NCI-H2107 (cell line): ENCODE data around the gene FGF8.

Source experiments
- DNase-seq: peaks from one replicate; lab custom pipeline; 2025; lab: John Stamatoyannopoulos, UW

The FGF8 gene

DNA sequence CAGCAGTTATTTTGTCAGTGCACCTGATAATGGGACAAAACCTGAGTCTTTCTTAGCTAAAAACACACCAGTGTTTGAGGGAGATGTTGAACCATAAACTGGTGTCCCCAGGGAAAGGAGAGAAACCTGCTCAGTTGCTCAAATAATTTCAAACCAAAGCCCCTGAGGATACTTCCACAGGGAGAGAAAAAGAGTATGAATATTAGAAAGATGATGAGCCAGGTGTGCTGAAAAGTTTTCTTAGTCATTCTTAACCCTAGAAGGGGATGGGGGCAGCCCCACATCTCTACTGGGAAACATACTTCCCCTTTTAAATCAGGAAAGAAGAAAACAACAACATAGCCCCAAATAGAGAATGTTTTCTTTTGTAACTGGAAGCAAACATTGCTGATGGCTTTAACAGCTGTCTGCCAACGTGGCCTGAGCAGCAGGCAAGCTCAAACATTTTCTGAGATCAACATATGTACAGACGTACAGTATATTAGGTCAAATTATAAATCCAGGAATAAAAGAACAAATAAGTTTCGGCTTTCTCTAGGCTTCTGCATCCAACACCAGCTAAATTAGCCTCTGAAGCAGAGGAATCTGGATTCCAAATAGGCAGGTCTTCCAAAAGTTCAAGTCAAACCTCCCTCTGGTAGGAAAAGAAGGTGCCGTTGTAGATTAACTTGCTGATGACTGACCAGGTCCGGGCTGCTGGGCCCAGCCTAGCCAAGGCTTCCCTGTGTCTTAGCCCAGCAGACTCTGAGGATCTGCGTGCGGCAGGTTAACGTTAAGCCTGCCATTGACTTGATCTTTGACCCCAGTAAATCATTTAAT lies 50.4 kb downstream of the FGF8 start:
- no peak for DNase-seq

DNA sequence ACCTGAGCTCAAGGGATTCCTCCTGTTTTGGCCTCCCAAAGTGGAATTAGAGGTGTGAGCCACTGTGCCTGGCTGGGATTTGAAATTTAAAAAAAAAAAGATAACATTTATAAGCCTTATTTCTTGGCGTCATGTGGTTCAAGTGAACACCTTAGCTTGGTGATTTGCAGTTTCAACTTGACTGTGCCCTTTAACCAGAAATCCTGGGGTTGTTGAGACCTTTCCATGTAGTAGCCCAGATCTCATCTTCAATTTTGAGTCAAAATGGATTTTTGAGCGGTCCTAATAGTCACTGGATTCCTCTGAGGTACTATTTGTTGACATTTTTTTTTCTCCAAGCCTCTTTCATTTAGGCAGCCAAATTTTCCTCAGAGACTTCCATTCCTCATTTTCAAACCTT lies 51.5 kb downstream of the FGF8 start:
- DNase-seq, result no peak

DNA sequence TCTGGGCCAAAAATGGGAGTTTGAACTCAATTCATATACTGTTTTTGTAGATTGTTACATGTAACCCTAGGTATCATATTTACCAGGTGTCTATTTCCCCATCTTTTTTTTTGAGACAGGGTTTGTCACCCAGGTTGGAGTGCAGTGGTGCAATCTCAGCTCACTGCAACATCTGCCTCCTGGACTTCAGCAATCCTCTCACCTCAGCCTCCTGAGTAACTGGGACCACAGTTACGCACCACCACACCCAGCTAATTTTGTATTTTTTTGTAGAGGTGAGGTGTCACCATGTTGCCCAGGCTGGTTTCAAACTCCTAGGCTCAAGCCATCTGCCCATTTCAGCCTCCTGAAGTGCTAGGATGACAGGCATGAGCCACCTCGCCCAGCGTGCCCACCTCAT lies 52.7 kb downstream of the FGF8 start:
- no peak for DNase-seq

DNA sequence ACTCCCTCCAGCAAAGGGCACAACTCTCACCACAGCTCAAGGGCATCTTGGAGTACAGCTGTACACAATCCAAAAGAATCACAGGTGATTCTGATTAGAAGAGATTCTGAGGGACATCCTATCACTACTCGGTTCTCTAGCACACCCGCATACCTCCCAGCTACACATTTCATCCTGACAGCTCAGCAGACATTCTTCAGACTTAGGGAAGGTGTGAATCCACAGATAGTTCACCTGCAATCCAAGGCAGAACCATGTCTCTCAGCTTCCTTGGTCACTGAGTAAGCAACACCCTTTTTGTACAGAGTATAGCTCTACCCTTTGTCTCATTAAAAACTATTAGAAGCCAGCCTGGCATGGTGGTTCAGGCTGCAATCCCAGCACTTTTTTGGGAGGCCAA lies 54.1 kb downstream of the FGF8 start:
- no peak for DNase-seq

DNA sequence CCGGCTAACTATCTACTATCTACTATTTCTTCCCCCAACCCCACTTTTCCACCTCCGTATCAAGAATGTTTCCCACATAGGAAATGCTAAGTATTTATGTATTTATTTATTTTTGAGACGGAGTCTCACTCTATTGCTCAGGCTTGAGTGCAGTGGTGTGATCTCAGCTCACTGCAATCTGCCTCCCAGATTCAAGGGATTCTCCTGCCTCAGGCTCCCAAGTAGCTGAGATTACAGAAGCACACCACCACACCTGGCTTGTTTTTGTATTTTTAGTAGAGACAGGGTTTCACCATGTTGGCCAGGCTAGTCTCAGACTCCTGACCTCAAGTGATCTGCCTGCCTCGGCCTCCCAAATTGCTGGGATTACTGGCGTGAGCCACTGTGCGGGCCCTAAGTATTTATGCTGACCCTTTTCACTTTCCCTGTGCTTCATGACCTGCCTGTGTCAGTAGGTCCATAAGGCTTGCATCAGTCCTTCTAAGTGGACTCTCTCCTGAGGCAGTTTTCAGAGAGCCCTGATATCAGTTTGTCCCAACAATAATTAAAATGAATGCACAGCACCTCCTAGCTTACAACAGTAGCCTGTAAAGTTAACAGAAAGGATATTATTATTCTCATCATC lies 55.2 kb downstream of the FGF8 start:
- no peak for DNase-seq
